Naive thymus-derived CD8-positive, alpha-beta T cell (primary cell): ENCODE data around the gene SCAI. TPM values are rescaled to one million over a fixed set of nuclear protein-coding genes. Genes with fewer than 3 reads are reported as not detected.

Experiments used
- ATAC-seq, 2 donors: fragments of 150-1000 bp; cut with Tn5 transposase in 1 of 2; sonication (Bioruptor Pico), chemical (Tn5 transposase) in 1 of 2; 1 replicate in 1 of 2; 2 replicates in 1 of 2; pipeline ENCODE4 v1.10.0; 2021; ENCODE audit warnings: mild to moderate bottlenecking in 2 of 2, moderate library complexity in 2 of 2
- POLR2A ChIA-PET: fragments of 350-600 bp; sonication (Branson Sonifier 250); formaldehyde crosslinking; loops from one replicate; lab custom pipeline; 2021; ENCODE audit warnings: antibody characterized with exemption; lab: Charles Lee
- DNase-seq, 10 donors: peaks; one replicate each; pipeline versions ENCODE4 v3.0.0 to v3.0.0-alpha.2; 2020 to 2022
- H3K27ac Mint-ChIP-seq, 10 donors: one replicate each; pipeline ENCODE4 v1.8.0; 2020 to 2022; ENCODE audit warnings: mild to moderate bottlenecking in 10 of 10, mixed read lengths in 10 of 10, moderate library complexity in 4 of 10, inconsistent platforms in 1 of 10
- H3K27me3 Mint-ChIP-seq, 5 donors: one replicate each; pipeline ENCODE4 v1.8.0; 2021 to 2022; ENCODE audit warnings: mixed read lengths in 5 of 5
- H3K36me3 Mint-ChIP-seq, 3 donors: one replicate each; pipeline ENCODE4 v1.8.0; 2020 to 2022; ENCODE audit warnings: mixed read lengths in 3 of 3, mild to moderate bottlenecking in 2 of 3, inconsistent platforms in 1 of 3
- H3K4me1 Mint-ChIP-seq, 4 donors: one replicate each; pipeline ENCODE4 v1.8.0; 2021 to 2022; ENCODE audit warnings: mixed read lengths in 4 of 4
- H3K4me3 Mint-ChIP-seq, 10 donors: one replicate each; pipeline ENCODE4 v1.8.0; 2020 to 2022; ENCODE audit warnings: mild to moderate bottlenecking in 10 of 10, mixed read lengths in 10 of 10, moderate library complexity in 6 of 10, inconsistent platforms in 1 of 10
- H3K9me3 Mint-ChIP-seq, 9 donors: one replicate each; pipeline ENCODE4 v1.8.0; 2020 to 2022; ENCODE audit warnings: mixed read lengths in 9 of 9, mild to moderate bottlenecking in 3 of 9, inconsistent platforms in 1 of 9, moderate library complexity in 1 of 9
- polyA plus RNA-seq, 3 donors: library from polyadenylated mRNA; unstranded; fragments of 300-500 nt; fragmentation: Illumina TruSeq; gene quantifications; one replicate each; pipeline ENCODE4 v1.2.3, GENCODE V29; 2021
- total RNA-seq, 8 experiments: library from RNA in 2 of 8; stranded (reverse) in 2 of 8; gene quantifications; one replicate each; pipeline ENCODE4 v1.2.3 and lab custom pipeline; 2021 to 2026

The SCAI gene
- total and polyA plus RNA-seq, 5 experiments from 2014 or later: 1.1 to 15.7 (median 3.9) TPM

GRCh38 chr9:124950050-124950718, 193.1 kb downstream of the SCAI start:
- no peaks in the 10 kb centered on the region for H3K9me3 Mint-ChIP-seq
- DNase-seq: no peak
- POLR2A ChIA-PET: interaction anchor here (0.6 to 1.5 kb wide), 3 partner anchors 9 to 20 kb away, joined by 3 to 6 read pairs (median 4); partner anchors contain the start of gene GOLGA1
- H3K36me3 Mint-ChIP-seq: peaks cover 0 to 22% (median 6%) of the 10 kb centered on the region in 3 donors
- no peak for ATAC-seq
- H3K27me3 Mint-ChIP-seq: no peaks in the 10 kb centered on the region
- H3K4me3 Mint-ChIP-seq: no peak overlapping the region
- H3K27ac Mint-ChIP-seq: peak overlapping the region in 1 of 10 donors; percentile 79
- peaks cover 0 to 6% (median 0%) of the 10 kb centered on the region in 4 donors for H3K4me1 Mint-ChIP-seq

DNA sequence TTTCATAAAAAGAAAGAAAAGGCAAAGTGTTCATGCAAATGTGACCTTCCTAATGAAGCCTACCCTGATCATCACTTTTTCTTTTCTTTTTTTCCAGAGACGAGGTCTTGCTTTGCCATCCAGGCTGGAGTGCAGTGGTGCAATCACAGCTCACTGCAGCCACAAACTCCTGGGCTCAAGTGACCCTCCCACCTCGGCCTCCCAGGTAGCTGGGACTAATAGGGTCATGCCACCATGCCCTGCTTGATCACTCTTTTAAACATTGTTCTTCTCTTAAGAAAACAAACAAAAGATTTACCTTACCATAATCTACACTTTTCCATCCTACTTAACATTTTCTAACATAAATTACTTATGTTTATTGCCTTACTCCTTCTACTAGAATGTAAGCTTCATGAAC, 193.9 kb downstream of the SCAI start:
- ATAC-seq: no peak
- peak overlapping the region in 1 of 10 donors; percentile 79 for H3K27ac Mint-ChIP-seq
- POLR2A ChIA-PET: interaction anchor here (0.6 to 1.5 kb wide), 3 partner anchors 8 to 21 kb away, joined by 3 to 6 read pairs (median 4); partner anchors contain the start of gene GOLGA1

GRCh38 chr9:124947727-124948391, 195.5 kb downstream of the SCAI start:
- no peak overlapping the region for H3K4me3 Mint-ChIP-seq
- ATAC-seq (no peak), DNase-seq (no peak)
- peaks cover under 1 to 8% (median 1%) of the 10 kb centered on the region in 4 donors for H3K4me1 Mint-ChIP-seq
- H3K27ac Mint-ChIP-seq: no peak overlapping the region
- H3K9me3 Mint-ChIP-seq: no peaks in the 10 kb centered on the region
- H3K36me3 Mint-ChIP-seq: peaks cover 0 to 19% (median 6%) of the 10 kb centered on the region in 3 donors
- H3K27me3 Mint-ChIP-seq: no peaks in the 10 kb centered on the region
- POLR2A ChIA-PET: no interaction called here

More for the DNA sequence above, 193.9 kb downstream of the SCAI start:
- DNase-seq: no peak
- peaks cover 0 to 22% (median 6%) of the 10 kb centered on the region in 3 donors for H3K36me3 Mint-ChIP-seq
- H3K4me3 Mint-ChIP-seq: no peak overlapping the region
- H3K27me3 Mint-ChIP-seq: no peaks in the 10 kb centered on the region
- peaks cover 0 to 6% (median 0%) of the 10 kb centered on the region in 4 donors for H3K4me1 Mint-ChIP-seq
- no peaks in the 10 kb centered on the region for H3K9me3 Mint-ChIP-seq

DNA sequence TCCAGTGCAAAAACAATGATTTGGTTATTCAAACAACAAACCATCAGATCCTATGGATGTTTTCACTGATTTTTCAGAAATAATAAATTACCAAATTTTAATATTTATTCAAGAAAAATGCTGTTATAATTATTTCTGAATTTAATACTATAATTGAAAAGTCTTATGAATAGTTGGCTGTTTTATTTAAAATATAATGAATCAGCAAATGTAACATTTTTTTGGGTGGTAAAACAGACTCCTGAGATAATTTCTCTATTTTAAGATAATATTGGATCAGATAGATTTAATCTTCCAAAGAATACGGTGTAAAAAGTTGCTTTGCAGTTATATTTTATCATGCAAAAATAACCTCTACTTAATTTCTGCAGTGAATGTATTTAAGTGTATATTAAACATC, 197.2 kb downstream of the SCAI start:
- POLR2A ChIA-PET: no interaction called here

GRCh38 chr9:124941679-124942561, 201.4 kb downstream of the SCAI start:
- Mint-ChIP-seq H3K27ac (peak overlapping the region; percentile 94 to 99 (median 98)), H3K27me3 (no peaks in the 10 kb centered on the region), H3K4me3 (peak overlapping the region; percentile 91 to 98 (median 96)), H3K36me3 (peaks cover 0 to 17% (median 0%) of the 10 kb centered on the region in 3 donors), H3K9me3 (no peaks in the 10 kb centered on the region), H3K4me1 (peaks cover 13 to 37% (median 31%) of the 10 kb centered on the region in 4 donors)
- POLR2A ChIA-PET: interaction anchor here (0.6 to 3.0 kb wide), 16 partner anchors 8 to 320 kb away, joined by 3 to 74 read pairs (median 4); partner anchors contain the start of genes ARPC5L, GAPVD1, HSPA5 and RPL35
- ATAC-seq: peak; percentile 60 to 61
- peak in 9 of 10 donors; percentile 51 to 84 (median 64) for DNase-seq

More for the DNA sequence above, 197.2 kb downstream of the SCAI start:
- Mint-ChIP-seq H3K4me1 (peaks cover 8 to 22% (median 14%) of the 10 kb centered on the region in 4 donors), H3K27me3 (no peaks in the 10 kb centered on the region), H3K4me3 (no peak overlapping the region), H3K36me3 (peaks cover 0 to 8% (median 0%) of the 10 kb centered on the region in 3 donors), H3K9me3 (no peaks in the 10 kb centered on the region), H3K27ac (no peak overlapping the region)
- DNase-seq (no peak), ATAC-seq (no peak)

DNA sequence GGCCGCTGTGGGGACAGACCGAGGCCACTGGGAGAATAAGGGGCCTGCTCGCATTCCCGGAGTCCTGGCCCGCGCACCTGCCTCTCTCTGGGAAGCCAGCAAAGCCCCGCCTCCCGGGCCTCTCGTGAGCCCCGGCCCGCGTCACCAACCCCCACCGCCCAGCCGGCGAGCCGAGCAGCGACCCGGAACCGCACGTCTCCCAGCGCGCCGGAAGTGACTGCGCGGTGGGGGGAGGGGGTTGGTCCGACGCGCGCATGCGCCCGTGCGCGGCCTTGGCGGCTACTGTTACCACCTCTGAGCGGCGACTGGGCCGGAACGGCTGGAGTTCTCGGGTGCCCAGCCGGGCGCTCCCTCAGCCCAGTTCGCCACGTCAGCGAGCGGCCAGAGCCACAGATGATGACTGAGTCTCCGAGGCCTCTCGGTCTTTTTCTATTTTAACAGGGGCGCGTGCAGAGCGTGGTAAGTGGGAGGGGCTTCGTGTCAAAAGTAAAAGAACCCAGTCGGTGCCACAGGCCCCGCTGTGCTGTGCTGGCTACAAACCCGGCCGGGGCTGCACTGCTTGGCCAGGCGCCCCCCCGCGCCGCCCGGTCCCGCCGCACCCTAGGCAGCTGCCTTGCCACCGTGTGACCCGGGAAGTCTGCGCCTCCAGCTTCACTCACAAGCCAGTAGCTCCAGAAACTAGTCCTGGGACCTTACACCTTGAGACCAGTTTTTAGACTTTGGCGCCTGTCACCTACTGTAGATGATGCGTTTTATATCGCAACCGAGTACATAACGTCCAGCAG, 202.2 kb downstream of the SCAI start, which contains the start of gene GOLGA1:
TSS of gene GOLGA1 (minus strand) at position 190 of the 785 bp plus-strand sequence. CDS start 2,372 bp downstream, outside the sequence.
- no peaks in the 10 kb centered on the region for H3K27me3 Mint-ChIP-seq
- H3K36me3 Mint-ChIP-seq: peaks cover 0 to 23% (median 3%) of the 10 kb centered on the region in 3 donors
- ATAC-seq (peak; percentile 83 to 86), DNase-seq (peak; percentile 89 to 97 (median 94))
- POLR2A ChIA-PET: interaction anchor here (0.6 to 3.0 kb wide), 17 partner anchors 9 to 320 kb away, joined by 3 to 74 read pairs (median 4); partner anchors contain the start of genes ARPC5L, GAPVD1, HSPA5 and RPL35
- H3K27ac Mint-ChIP-seq: peak within 1 kb of the TSS; percentile 94 to 99 (median 98)
- H3K4me1 Mint-ChIP-seq: peaks cover 13 to 37% (median 31%) of the 10 kb centered on the region in 4 donors
- H3K4me3 Mint-ChIP-seq: peak within 1 kb of the TSS; percentile 91 to 98 (median 96)
- no peaks in the 10 kb centered on the region for H3K9me3 Mint-ChIP-seq

GRCh38 chr9:124940521-124940893, 202.8 kb downstream of the SCAI start:
- Mint-ChIP-seq H3K4me1 (peaks cover 13 to 39% (median 31%) of the 10 kb centered on the region in 4 donors), H3K36me3 (peaks cover 0 to 29% (median 7%) of the 10 kb centered on the region in 3 donors), H3K27me3 (no peaks in the 10 kb centered on the region), H3K27ac (peak overlapping the region; percentile 88 to 99 (median 96)), H3K9me3 (no peaks in the 10 kb centered on the region), H3K4me3 (peak overlapping the region; percentile 78 to 98 (median 96))
- DNase-seq (no peak), ATAC-seq (peak in 1 of 2 donors; percentile 25)
- POLR2A ChIA-PET: interaction anchor here (1.0 to 3.0 kb wide), 5 partner anchors 9 to 200 kb away, joined by 3 to 74 read pairs (median 3); no protein-coding TSS in a partner anchor

DNA sequence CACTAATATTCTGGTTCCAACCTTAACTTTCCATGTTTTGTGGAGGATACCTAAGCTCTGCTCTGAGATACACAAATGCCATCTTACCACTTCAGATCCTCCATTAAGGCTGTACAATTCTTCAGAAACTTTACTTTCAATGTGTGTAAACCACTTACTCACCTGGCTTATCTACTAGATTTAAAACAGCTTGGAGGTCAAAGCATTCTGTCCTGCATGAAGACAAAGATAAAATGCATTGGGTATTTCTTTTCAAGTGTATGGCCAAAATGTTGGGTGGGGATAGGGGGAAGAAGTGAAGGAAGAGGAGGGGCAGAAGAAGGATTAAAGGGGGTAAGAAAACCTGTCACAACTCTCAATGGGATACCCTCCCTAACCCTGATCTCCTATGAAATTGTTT, 203.4 kb downstream of the SCAI start:
- H3K4me3 Mint-ChIP-seq: peak overlapping the region; percentile 78 to 98 (median 96)
- DNase-seq (no peak), ATAC-seq (no peak)
- peaks cover 13 to 41% (median 31%) of the 10 kb centered on the region in 4 donors for H3K4me1 Mint-ChIP-seq
- no peaks in the 10 kb centered on the region for H3K9me3 Mint-ChIP-seq
- no peaks in the 10 kb centered on the region for H3K27me3 Mint-ChIP-seq
- POLR2A ChIA-PET: interaction anchor here (1.0 to 3.0 kb wide), 4 partner anchors 11 to 200 kb away, joined by 3 to 74 read pairs (median 3); no protein-coding TSS in a partner anchor
- H3K27ac Mint-ChIP-seq: peak overlapping the region; percentile 88 to 99 (median 96)
- peaks cover 0 to 35% (median 7%) of the 10 kb centered on the region in 3 donors for H3K36me3 Mint-ChIP-seq

DNA sequence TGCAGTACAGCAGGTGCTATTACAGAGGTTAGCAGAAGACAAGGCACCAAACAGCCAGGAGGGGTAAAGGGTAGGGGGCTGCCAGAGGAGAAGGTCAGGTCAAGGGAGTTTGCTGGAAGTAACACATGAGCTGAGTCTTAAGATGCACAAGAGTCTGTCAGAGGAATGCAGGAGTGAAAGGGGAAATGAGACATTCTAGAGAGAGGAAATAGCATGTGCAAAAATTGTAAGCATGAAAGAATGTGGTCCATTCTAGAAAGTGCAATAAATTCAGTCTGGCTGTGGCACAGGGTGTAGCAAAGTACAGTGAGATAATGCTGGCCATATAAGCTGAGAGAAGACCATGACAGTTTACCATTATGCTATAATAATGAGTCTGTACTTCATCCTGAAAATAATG, 209.0 kb downstream of the SCAI start:
- no peak overlapping the region for H3K4me3 Mint-ChIP-seq
- no peak for ATAC-seq
- H3K4me1 Mint-ChIP-seq: peaks cover 4 to 27% (median 15%) of the 10 kb centered on the region in 4 donors
- H3K36me3 Mint-ChIP-seq: peaks cover 9 to 84% (median 41%) of the 10 kb centered on the region in 3 donors
- POLR2A ChIA-PET: no interaction called here
- DNase-seq: no peak
- peak overlapping the region in 4 of 10 donors; percentile 5 to 61 (median 38) for H3K27ac Mint-ChIP-seq
- no peaks in the 10 kb centered on the region for H3K27me3 Mint-ChIP-seq
- no peaks in the 10 kb centered on the region for H3K9me3 Mint-ChIP-seq

GRCh38 chr9:124932333-124932732, 211.0 kb downstream of the SCAI start:
- ATAC-seq: no peak
- Mint-ChIP-seq H3K27me3 (no peaks in the 10 kb centered on the region), H3K9me3 (no peaks in the 10 kb centered on the region), H3K4me1 (peaks cover 1 to 17% (median 9%) of the 10 kb centered on the region in 4 donors), H3K4me3 (no peak overlapping the region), H3K36me3 (peaks cover 9 to 88% (median 57%) of the 10 kb centered on the region in 3 donors), H3K27ac (no peak overlapping the region)
- POLR2A ChIA-PET: no interaction called here
- DNase-seq: no peak

- peaks cover 14 to 88% (median 62%) of the 10 kb centered on the region in 3 donors for H3K36me3 Mint-ChIP-seq
- peak overlapping the region in 1 of 10 donors; percentile 27 for H3K27ac Mint-ChIP-seq
- no peak overlapping the region for H3K4me3 Mint-ChIP-seq
- H3K27me3 Mint-ChIP-seq: no peaks in the 10 kb centered on the region
- DNase-seq (no peak), ATAC-seq (no peak)
- no peaks in the 10 kb centered on the region for H3K9me3 Mint-ChIP-seq
- POLR2A ChIA-PET: interaction anchor here (0.6 to 1.1 kb wide), 2 partner anchors 10 to 26 kb away, joined by 3 read pairs; no protein-coding TSS in a partner anchor
- H3K4me1 Mint-ChIP-seq: peaks cover 0 to 16% (median 7%) of the 10 kb centered on the region in 4 donors
These were observed 213.9 kb downstream of the SCAI start for GRCh38 chr9:124929464-124929863.
